A549 (cell line): Measurements from ENCODE around the gene MPP2. TPM values are rescaled to one million over a fixed set of nuclear protein-coding genes. Genes with fewer than 3 reads are reported as not detected.

Experiments used
- ATAC-seq, 2 experiments: fragments of 200-7000 bp in 1 of 2; fragments of >200 bp in 1 of 2; cut with Nextera tagmentation in 1 of 2; cut with Tn5 transposase in 1 of 2; 3 replicates each; pipeline versions ENCODE4 v1.8.0 to v1.9.1; 2018 to 2020; ENCODE audit warnings: mild to moderate bottlenecking in 1 of 2, moderate library complexity in 1 of 2
- CTCF ChIA-PET: fragments of 300-600 bp; sonication (Branson Sonifier 250); formaldehyde crosslinking; extraction: SDS; loops from one replicate; lab custom pipeline; 2021; ENCODE audit warnings: antibody characterized with exemption, inconsistent platforms; lab: Yijun Ruan, JAX
- POLR2A ChIA-PET: fragments of 350-600 bp; formaldehyde crosslinking; extraction: SDS; loops from one replicate; lab custom pipeline; 2021; ENCODE audit warnings: antibody characterized with exemption, inconsistent platforms; lab: Yijun Ruan, JAX
- DNase-seq, 2 experiments: peaks; one replicate each; pipeline versions ENCODE4 v3.0.0 to v3.0.0-alpha.2; 2011 to 2016; ENCODE audit warnings: low read depth in 1 of 2, low spot score in 1 of 2
- FAIRE-seq: peaks from 2 replicates; lab custom pipeline; 2011; peaks lifted over from hg19 to GRCh38; lab: Jason Lieb, UNC
- H3K27ac ChIP-seq, 2 experiments: fragments of >200 bp; sonication (Bioruptor Twin); formaldehyde crosslinking; 3 replicates each; pipeline ENCODE4 v1.5.1; 2016 to 2017
- H3K4me1 ChIP-seq: fragments of >200 bp; sonication (Bioruptor Twin); formaldehyde crosslinking; 3 replicates; pipeline ENCODE4 v1.6.1; 2016
- H3K4me2 ChIP-seq: fragments of >200 bp; sonication (Bioruptor Twin); formaldehyde crosslinking; 3 replicates; pipeline ENCODE4 v1.6.1; 2016
- H3K4me3 ChIP-seq: fragments of >200 bp; sonication (Bioruptor Twin); formaldehyde crosslinking; 3 replicates; pipeline ENCODE4 v1.5.1; 2016
- H3K9me3 ChIP-seq: fragments of >200 bp; sonication (Bioruptor Twin); formaldehyde crosslinking; 3 replicates; pipeline ENCODE4 v1.6.1; 2016
- BHLHE40 ChIP-seq: IDR thresholded peaks from 2 replicates; pipeline ENCODE4 v1.6.1; 2012; ENCODE audit warnings: low read depth, low read length, inconsistent platforms
- CBX8 ChIP-seq: fragments of 200-600 bp; sonication (generic); IDR thresholded peaks from 2 replicates; pipeline ENCODE4 v1.6.1; 2016
- EHF ChIP-seq: fragments of 250-450 bp; sonication (Bioruptor Pico); IDR thresholded peaks from 2 replicates; pipeline ENCODE4 v1.5.0; 2020; ENCODE audit warnings: mild to moderate bottlenecking
- EP300 ChIP-seq, 2 experiments: fragments of >200 bp; sonication (Bioruptor Twin); formaldehyde crosslinking; IDR thresholded peaks; 2 replicates in 1 of 2; 3 replicates in 1 of 2; pipeline ENCODE4 v1.6.1; 2016 to 2017
- GATA3 ChIP-seq: IDR thresholded peaks from 2 replicates; pipeline ENCODE4 v1.6.1; 2012; ENCODE audit warnings: borderline replicate concordance
- HES2 ChIP-seq: fragments of >200 bp; sonication (Bioruptor Twin); formaldehyde crosslinking; IDR thresholded peaks from 2 replicates; pipeline ENCODE4 v1.6.1; 2016
- HMGXB4 ChIP-seq: fragments of 250-450 bp; sonication (Bioruptor Pico); IDR thresholded peaks from 2 replicates; pipeline ENCODE4 v1.5.0; 2021; ENCODE audit warnings: mild to moderate bottlenecking, moderate library complexity, borderline replicate concordance
- HOXA7 ChIP-seq: fragments of 250-450 bp; sonication (Bioruptor Pico); IDR thresholded peaks from 2 replicates; pipeline ENCODE4 v1.5.0; 2020; ENCODE audit warnings: mild to moderate bottlenecking, moderate library complexity
- HOXB13 ChIP-seq: fragments of 250-450 bp; sonication (Bioruptor Pico); IDR thresholded peaks from 2 replicates; pipeline ENCODE4 v1.5.0; 2020; ENCODE audit warnings: low read depth, mild to moderate bottlenecking, moderate library complexity
- JUN ChIP-seq, 2 experiments: fragments of >200 bp; sonication (Bioruptor Twin); formaldehyde crosslinking; IDR thresholded peaks; 2 replicates in 1 of 2; 3 replicates in 1 of 2; pipeline ENCODE4 v1.6.1; 2016 to 2017
- JUNB ChIP-seq: fragments of >200 bp; sonication (Bioruptor Twin); formaldehyde crosslinking; IDR thresholded peaks from 2 replicates; pipeline ENCODE4 v1.6.1; 2016
- KDM1A ChIP-seq: fragments of 200-600 bp; sonication (generic); IDR thresholded peaks from 2 replicates; pipeline ENCODE4 v1.6.1; 2016; ENCODE audit warnings: low read depth, mild to moderate bottlenecking
- KDM5A ChIP-seq: fragments of 200-600 bp; sonication (generic); IDR thresholded peaks from 2 replicates; pipeline ENCODE4 v1.6.1; 2016; ENCODE audit warnings: antibody characterized with exemption, mild to moderate bottlenecking
- MAFK ChIP-seq: fragments of 450-650 bp; IDR thresholded peaks from 2 replicates; pipeline ENCODE4 v1.6.1; 2014; ENCODE audit not compliant: partially characterized antibody
- MYC ChIP-seq: IDR thresholded peaks from 2 replicates; pipeline ENCODE4 v1.6.1; 2012; ENCODE audit warnings: mild to moderate bottlenecking, inconsistent platforms, low read length, improper control_type of control experiment, borderline replicate concordance
- PBX3 ChIP-seq: IDR thresholded peaks from 2 replicates; pipeline ENCODE4 v1.6.1; 2012
- POLR2AphosphoS2 ChIP-seq: conservative IDR thresholded peaks from 2 replicates; pipeline ENCODE4 v1.6.1; 2012; ENCODE audit warnings: low read length, improper control_type of control experiment, inconsistent platforms
- RAD21 ChIP-seq, 2 experiments: fragments of >200 bp in 1 of 2; sonication (Bioruptor Twin) in 1 of 2; formaldehyde crosslinking in 1 of 2; IDR thresholded peaks in 1 of 2; conservative IDR thresholded peaks in 1 of 2; 2 replicates in 1 of 2; 3 replicates in 1 of 2; pipeline ENCODE4 v1.6.1; 2012 to 2018; ENCODE audit warnings: inconsistent platforms in 1 of 2
- REST ChIP-seq: fragments of 200-600 bp; sonication (generic); IDR thresholded peaks from 2 replicates; pipeline ENCODE4 v1.6.1; 2016; ENCODE audit warnings: antibody characterized with exemption, mild to moderate bottlenecking, moderate library complexity
- RNF2 ChIP-seq: fragments of 200-600 bp; sonication (generic); IDR thresholded peaks from 2 replicates; pipeline ENCODE4 v1.6.1; 2016; ENCODE audit warnings: low read depth, mild to moderate bottlenecking, antibody characterized with exemption, moderate library complexity, borderline replicate concordance
- SMC3 ChIP-seq: fragments of >200 bp; sonication (Bioruptor Twin); formaldehyde crosslinking; IDR thresholded peaks from 3 replicates; pipeline ENCODE4 v1.6.1; 2018; ENCODE audit warnings: inconsistent platforms
- SREBF2 ChIP-seq: fragments of 450-650 bp; IDR thresholded peaks from 2 replicates; pipeline ENCODE4 v1.6.1; 2014; ENCODE audit warnings: mild to moderate bottlenecking, moderate library complexity
- ZC3H11A ChIP-seq: fragments of 450-650 bp; IDR thresholded peaks from 2 replicates; pipeline ENCODE4 v1.6.1; 2014; ENCODE audit warnings: antibody characterized with exemption, mild to moderate bottlenecking
- ZFP36 ChIP-seq: fragments of 450-650 bp; IDR thresholded peaks from 2 replicates; pipeline ENCODE4 v1.6.1; 2014; ENCODE audit warnings: borderline replicate concordance; ENCODE audit not compliant: partially characterized antibody
- ZSCAN20 ChIP-seq: fragments of 250-450 bp; sonication (Bioruptor Pico); IDR thresholded peaks from 2 replicates; pipeline ENCODE4 v1.8.0; 2022; ENCODE audit warnings: mild to moderate bottlenecking, moderate library complexity
- WGBS: methylation state at CpG from one replicate; pipeline ENCODE4 v1.1.6; 2017; ENCODE audit errors: missing lambda C conversion rate; 5-methylcytosine and 5-hydroxymethylcytosine counted together
- polyA plus RNA-seq, 4 experiments: library from polyadenylated mRNA; depleted of rRNA in 3 of 4; stranded (reverse); fragments of >200 nt; fragmentation: RNase III in 1 of 4; extraction: RNeasy Plus Mini Kit Qiagen cat#74134 plus additional on column Dnase treatment in 1 of 4; gene quantifications; 2 replicates in 3 of 4; 3 replicates in 1 of 4; pipeline ENCODE4 v1.2.3, GENCODE V29; 2011 to 2017
- TF ChIP-seq, protein P1 (sequence below): IDR thresholded peaks from 2 replicates; pipeline ENCODE4 v1.6.1; 2012; ENCODE audit warnings: low read depth, borderline replicate concordance
- TF ChIP-seq, protein P2 (sequence below): fragments of 450-650 bp; IDR thresholded peaks from 2 replicates; pipeline ENCODE4 v1.6.1; 2014; ENCODE audit warnings: antibody characterized with exemption
- TF ChIP-seq, protein P3 (sequence below): fragments of >200 bp; sonication (Bioruptor Twin); formaldehyde crosslinking; IDR thresholded peaks from 3 replicates; pipeline ENCODE4 v1.6.1; 2016

The MPP2 gene
- polyA plus RNA-seq, 2 of the 4 experiments (the other 2 are of a cell fraction): 3.8 to 4.2 TPM

- Histone ChIP-seq H3K9me3 (no peaks in the 10 kb centered on the region), H3K4me3 (no peak overlapping the region), H3K27ac (no peak overlapping the region), H3K4me1 (peaks cover 5% of the 10 kb centered on the region), H3K4me2 (no peak overlapping the region)
- ATAC-seq (no peak), FAIRE-seq (no peak), DNase-seq (no peak)
- ChIA-PET CTCF (interaction anchor here (0.6 to 9.7 kb wide), 12 partner anchors 14 to 155 kb away, joined by 3 to 412 read pairs (median 45); partner anchors contain the start of genes CD300LG, MPP2, NAGS and PPY), POLR2A (no interaction called here)
- TF ChIP-seq PBX3: no peak
- TF ChIP-seq, protein P1, sequence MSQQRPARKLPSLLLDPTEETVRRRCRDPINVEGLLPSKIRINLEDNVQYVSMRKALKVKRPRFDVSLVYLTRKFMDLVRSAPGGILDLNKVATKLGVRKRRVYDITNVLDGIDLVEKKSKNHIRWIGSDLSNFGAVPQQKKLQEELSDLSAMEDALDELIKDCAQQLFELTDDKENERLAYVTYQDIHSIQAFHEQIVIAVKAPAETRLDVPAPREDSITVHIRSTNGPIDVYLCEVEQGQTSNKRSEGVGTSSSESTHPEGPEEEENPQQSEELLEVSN: no peak
- TF ChIP-seq, protein P2, sequence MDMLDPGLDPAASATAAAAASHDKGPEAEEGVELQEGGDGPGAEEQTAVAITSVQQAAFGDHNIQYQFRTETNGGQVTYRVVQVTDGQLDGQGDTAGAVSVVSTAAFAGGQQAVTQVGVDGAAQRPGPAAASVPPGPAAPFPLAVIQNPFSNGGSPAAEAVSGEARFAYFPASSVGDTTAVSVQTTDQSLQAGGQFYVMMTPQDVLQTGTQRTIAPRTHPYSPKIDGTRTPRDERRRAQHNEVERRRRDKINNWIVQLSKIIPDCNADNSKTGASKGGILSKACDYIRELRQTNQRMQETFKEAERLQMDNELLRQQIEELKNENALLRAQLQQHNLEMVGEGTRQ: no peak
- no peak for TF ChIP-seq ZSCAN20
- TF ChIP-seq GATA3: no peak
- TF ChIP-seq, protein P3, sequence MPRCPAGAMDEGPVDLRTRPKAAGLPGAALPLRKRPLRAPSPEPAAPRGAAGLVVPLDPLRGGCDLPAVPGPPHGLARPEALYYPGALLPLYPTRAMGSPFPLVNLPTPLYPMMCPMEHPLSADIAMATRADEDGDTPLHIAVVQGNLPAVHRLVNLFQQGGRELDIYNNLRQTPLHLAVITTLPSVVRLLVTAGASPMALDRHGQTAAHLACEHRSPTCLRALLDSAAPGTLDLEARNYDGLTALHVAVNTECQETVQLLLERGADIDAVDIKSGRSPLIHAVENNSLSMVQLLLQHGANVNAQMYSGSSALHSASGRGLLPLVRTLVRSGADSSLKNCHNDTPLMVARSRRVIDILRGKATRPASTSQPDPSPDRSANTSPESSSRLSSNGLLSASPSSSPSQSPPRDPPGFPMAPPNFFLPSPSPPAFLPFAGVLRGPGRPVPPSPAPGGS: no peak
- no peak for TF ChIP-seq SREBF2
- no peak for TF ChIP-seq POLR2AphosphoS2
- no peak for TF ChIP-seq CBX8
- TF ChIP-seq ZC3H11A: no peak
- TF ChIP-seq MYC: no peak
- TF ChIP-seq RNF2: no peak
- no peak for TF ChIP-seq REST
- no peak for TF ChIP-seq KDM1A
- 91% methylated on average over 22 of the region's 27 CpGs for WGBS
These were observed 25.4 kb downstream of the MPP2 start for GRCh38 chr17:43881758-43882505.

DNA sequence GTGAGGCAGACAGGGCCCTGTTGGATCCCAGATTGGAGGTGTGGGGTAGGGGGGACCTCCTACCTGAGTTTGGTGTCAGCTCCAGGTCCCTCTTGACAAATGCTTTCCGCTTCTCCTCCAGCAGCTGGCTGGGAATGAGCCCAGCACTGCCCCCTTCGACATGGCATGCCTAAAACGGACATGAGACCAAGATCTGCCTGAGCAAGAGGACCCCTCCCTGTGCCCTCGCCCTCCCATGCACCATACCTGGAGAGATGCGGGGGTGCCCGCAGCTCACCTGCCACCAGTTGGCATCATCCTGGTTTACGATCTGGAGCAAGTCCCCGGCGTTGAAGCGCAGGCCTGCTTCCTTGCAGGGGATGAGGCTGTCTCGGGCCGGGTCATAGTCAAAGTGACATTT, 26.2 kb downstream of the MPP2 start:
- Histone ChIP-seq H3K4me3 (no peak overlapping the region), H3K4me2 (no peak overlapping the region), H3K27ac (no peak overlapping the region), H3K9me3 (no peaks in the 10 kb centered on the region), H3K4me1 (peaks cover 5% of the 10 kb centered on the region)
- ChIA-PET CTCF (interaction anchor here (0.6 to 9.7 kb wide), 25 partner anchors 11 to 397 kb away, joined by 3 to 412 read pairs (median 6); partner anchors contain the start of genes CD300LG, DHX8, MPP2 and NAGS), POLR2A (no interaction called here)
- no peak for FAIRE-seq
- ATAC-seq: no peak
- DNase-seq: no peak
- 88% methylated on average over 10 of the region's 12 CpGs for whole genome bisulfite sequencing
- no peak for TF ChIP-seq JUN (IDR thresholded peaks at IDR 0.05)
- TF ChIP-seq EHF (CRISPR knock-in tag): no peak
- TF ChIP-seq KDM5A: no peak
- no peak for TF ChIP-seq RAD21 (conservative IDR thresholded peaks at IDR 0.05 in 1 of 2, IDR thresholded peaks at IDR 0.05 in 1 of 2)
- no peak for TF ChIP-seq ZFP36
- TF ChIP-seq JUNB: no peak
- no peak for TF ChIP-seq HMGXB4 (CRISPR knock-in tag)
- TF ChIP-seq HES2: no peak
- no peak for TF ChIP-seq HOXA7
- no peak for TF ChIP-seq MAFK
- no peak for TF ChIP-seq HOXB13 (CRISPR knock-in tag)
- no peak for TF ChIP-seq EP300 (IDR thresholded peaks at IDR 0.05)
- TF ChIP-seq BHLHE40: no peak
- TF ChIP-seq GATA3: no peak
- no peak for TF ChIP-seq SMC3
